Astrocyte of the spinal cord (primary cell): Measurements from ENCODE around the gene CNN1.

Experiments used
- DNase-seq: peaks from one replicate; pipeline ENCODE4 v3.0.0; 2011; ENCODE audit warnings: low read depth, low spot score
- H3K4me3 ChIP-seq: 2 replicates; pipeline ENCODE4 v1.5.1; 2011; ENCODE audit warnings: low read depth, mild to moderate bottlenecking, low read length, moderate library complexity
- CTCF ChIP-seq: IDR thresholded peaks from 2 replicates; pipeline ENCODE4 v1.5.1; 2012; ENCODE audit warnings: low read depth, mild to moderate bottlenecking, low read length, inconsistent platforms
- in situ Hi-C: cut with HindIII; loops from 2 replicates; pipeline ENCODE4 v1.10.0; 2017; ENCODE audit warnings: low sequenced_read_pairs

The CNN1 gene

DNA sequence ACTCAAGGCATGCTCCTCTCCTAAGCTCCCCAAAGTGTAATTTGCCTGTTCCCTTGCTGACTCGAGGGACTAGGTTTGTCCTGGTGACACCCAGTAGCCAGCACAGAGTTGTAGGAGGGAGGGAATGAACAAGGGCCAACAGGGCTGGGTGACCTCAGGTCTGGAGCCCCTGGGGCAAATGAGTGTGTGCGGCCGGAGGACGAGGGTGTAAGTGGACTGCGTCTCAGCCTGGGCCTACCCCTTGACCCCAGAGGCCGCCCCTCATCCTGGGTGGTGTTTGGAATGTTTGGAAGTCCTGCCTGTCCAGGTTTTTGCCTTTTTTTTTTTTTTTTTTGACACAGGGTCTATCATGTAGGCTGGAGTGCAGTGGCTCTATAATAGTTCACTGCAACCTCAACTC lies 31.7 kb upstream of the CNN1 start:
- no peak for TF ChIP-seq CTCF
- in situ Hi-C loops: no loop called here
- DNase-seq: no peak
- H3K4me3 ChIP-seq: no peak overlapping the region

DNA sequence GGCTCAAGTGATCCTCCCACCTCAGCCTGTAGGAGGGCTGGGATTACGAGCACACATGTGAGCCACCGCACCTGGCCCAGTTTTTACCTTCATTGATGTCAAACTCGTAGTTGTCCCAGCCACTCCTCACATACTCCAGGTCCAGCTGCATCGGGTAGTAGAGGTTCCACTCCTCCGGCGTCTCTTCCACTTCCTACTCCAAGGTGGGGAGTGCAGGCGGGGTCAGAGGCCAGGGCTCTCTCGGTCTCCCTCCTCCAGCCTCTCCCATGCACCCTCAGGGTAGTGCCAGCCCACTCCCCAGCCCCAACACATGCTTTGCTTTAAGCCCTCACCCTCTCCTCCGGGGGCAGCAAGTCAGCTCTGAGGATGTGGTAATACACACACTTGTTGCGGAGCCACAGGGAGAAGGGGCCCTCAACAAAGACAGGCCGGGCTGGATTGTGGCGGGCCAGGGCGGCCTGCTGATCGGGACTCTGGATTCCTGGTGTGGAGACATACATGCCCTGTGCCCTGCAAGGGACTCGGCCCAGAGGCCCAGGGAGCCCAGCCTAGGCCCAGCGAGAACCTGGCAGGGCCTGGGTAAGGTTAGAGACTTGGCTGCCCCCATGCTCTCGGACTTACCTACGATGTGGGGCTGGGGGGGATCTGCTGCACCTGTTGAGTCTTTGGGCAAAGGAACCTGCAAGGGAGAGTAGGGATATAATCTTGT lies 31.1 kb upstream of the CNN1 start:
- in situ Hi-C loops: no loop called here
- DNase-seq: no peak
- no peak for TF ChIP-seq CTCF
- H3K4me3 ChIP-seq: no peak overlapping the region

DNA sequence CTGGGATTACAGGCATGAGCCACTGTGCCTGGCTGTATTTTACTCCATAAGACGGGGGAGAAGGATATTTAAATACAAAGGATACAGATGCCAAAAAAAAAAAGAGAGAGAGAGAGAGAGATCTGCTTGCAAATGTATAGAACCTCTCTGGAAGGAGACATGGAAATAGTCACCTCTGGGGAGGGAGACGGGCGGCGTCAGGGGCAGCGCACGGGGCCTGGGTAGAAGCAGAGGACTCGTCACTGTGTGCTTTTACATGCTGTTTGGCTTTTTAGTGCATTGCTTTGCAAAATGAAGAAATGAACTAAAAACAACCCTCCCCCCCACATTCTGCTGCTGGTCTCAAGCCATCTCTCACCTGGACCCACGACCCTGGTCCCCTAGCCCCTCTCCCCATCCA lies 28.2 kb upstream of the CNN1 start:
- no peak for TF ChIP-seq CTCF
- in situ Hi-C loops: no loop called here

DNA sequence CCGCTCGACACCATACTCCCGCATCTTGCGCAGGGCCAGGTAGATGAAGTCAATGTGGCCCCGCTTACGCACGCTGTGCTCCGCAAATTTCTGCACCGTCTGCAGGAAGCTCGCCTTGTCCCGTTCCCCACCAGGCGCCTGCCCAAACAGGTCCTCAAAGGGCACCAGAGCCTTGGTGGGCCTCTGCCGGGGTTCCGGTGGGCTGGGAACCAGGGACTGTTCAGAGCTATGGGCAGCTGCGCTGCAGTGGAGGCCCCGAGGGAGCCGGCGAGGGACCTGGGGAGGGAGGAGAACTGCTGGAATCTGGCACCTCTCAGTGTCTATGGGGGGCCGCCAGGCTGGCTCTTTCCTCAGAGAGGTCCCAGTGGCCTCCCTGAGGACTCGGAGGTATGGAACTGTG lies 24.7 kb upstream of the CNN1 start:
- DNase-seq: no peak
- H3K4me3 ChIP-seq: no peak overlapping the region
- in situ Hi-C loops: no loop called here
- TF ChIP-seq CTCF: no peak

More for the DNA sequence above, 28.2 kb upstream of the CNN1 start:
- no peak overlapping the region for H3K4me3 ChIP-seq
- DNase-seq: no peak

- in situ Hi-C loops: no loop called here
- H3K4me3 ChIP-seq: no peak overlapping the region
Observed at GRCh38 chr19:11519138-11519537, 19.5 kb upstream of the CNN1 start.

DNA sequence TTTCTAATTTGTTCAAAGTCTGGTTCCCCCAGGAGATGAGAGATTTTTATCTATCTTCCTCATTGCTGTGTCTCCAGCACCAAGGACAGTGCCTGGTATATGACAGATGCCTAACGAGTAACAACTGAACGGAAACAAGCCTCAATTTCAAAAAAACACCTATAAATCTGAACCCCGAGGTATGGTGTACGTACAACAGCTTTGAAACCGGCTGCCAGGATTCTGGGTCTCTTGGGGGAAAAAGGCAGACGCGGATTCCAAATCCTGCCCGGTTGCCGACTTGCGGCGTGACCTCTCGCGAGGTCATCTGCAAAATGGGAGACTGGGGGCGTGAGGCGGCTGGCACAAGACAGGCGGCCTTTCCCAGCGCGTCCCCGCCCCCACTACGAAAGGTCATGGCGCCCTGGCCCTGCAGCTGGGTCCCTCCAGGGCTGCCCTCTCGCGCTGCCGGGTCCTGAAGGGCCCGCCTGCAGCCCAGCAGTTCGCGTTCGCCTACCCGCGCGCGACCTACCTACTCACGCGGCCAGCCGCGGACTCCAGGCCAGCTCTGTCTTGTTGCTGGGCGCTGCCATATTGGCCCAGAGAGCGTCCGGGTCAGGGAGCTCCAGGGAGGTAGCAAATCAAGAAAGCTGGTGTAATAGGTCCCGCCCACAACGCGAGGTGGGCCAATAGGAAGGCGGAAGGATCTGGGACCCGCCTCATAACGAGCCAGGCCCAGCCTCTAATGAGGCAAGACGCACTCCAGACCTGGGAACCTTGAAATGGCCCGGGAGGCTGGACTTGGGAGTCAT lies 9.9 kb upstream of the CNN1 start, which contains the start of gene ECSIT:
Gene ECSIT, minus strand, starts transcription at position 584 of the 791 bp plus-strand sequence. CDS start 9,964 bp downstream, outside the sequence.
- peak within 1 kb of the TSS; percentile 82 for H3K4me3 ChIP-seq
- peak; percentile 99 for DNase-seq
- no peak for TF ChIP-seq CTCF
- in situ Hi-C loops: no loop called here

More at GRCh38 chr19:11519138-11519537, 19.5 kb upstream of the CNN1 start:
- no peak for DNase-seq
- TF ChIP-seq CTCF: no peak
